ENCODE measurements around the gene ADGRB3.

ADGRB3 gene

GRCh38 chr6:68653706-68654089 lies 18.6 kb downstream of the ADGRB3 start:
- no peak overlapping the region for H3K4me3 ChIP-seq (replicated peaks; ENCODE audit: low read depth, low read length)
- no peak for DNase-seq (ENCODE audit: extremely low read depth, insufficient read length)
- H3K36me3 ChIP-seq (ENCODE audit: control insufficient read depth, insufficient read depth, low read length), result no peaks in the 10 kb centered on the region
- H3K27me3 ChIP-seq (replicated peaks; ENCODE audit: control insufficient read depth, insufficient read depth, low read length), result no peaks in the 10 kb centered on the region
- no peak for TF ChIP-seq CTCF (IDR thresholded peaks at IDR 0.05; ENCODE audit: insufficient read depth, low read length, poor library complexity, severe bottlenecking)

- Histone ChIP-seq H3K27me3 (replicated peaks; ENCODE audit: control insufficient read depth, insufficient read depth, low read length) (no peaks in the 10 kb centered on the region), H3K4me3 (replicated peaks; ENCODE audit: low read depth, low read length) (no peak overlapping the region), H3K36me3 (ENCODE audit: control insufficient read depth, insufficient read depth, low read length) (no peaks in the 10 kb centered on the region)
- no peak for TF ChIP-seq CTCF (IDR thresholded peaks at IDR 0.05; ENCODE audit: insufficient read depth, low read length, poor library complexity, severe bottlenecking)
- DNase-seq (ENCODE audit: extremely low read depth, insufficient read length), result no peak
Measured at GRCh38 chr6:68654134-68654533, 19.1 kb downstream of the ADGRB3 start.

- TF ChIP-seq CTCF (IDR thresholded peaks at IDR 0.05; ENCODE audit: insufficient read depth, low read length, poor library complexity, severe bottlenecking), result no peak
- DNase-seq (ENCODE audit: extremely low read depth, insufficient read length), result no peak
- H3K27me3 ChIP-seq (replicated peaks; ENCODE audit: control insufficient read depth, insufficient read depth, low read length), result no peaks in the 10 kb centered on the region
- no peak overlapping the region for H3K4me3 ChIP-seq (replicated peaks; ENCODE audit: low read depth, low read length)
- no peaks in the 10 kb centered on the region for H3K36me3 ChIP-seq (ENCODE audit: control insufficient read depth, insufficient read depth, low read length)
Measured at GRCh38 chr6:68655028-68655427, 19.9 kb downstream of the ADGRB3 start.

GRCh38 chr6:68657374-68658139 lies 22.5 kb downstream of the ADGRB3 start:
- no peak for TF ChIP-seq CTCF (IDR thresholded peaks at IDR 0.05; ENCODE audit: insufficient read depth, low read length, poor library complexity, severe bottlenecking)
- Histone ChIP-seq H3K4me3 (replicated peaks; ENCODE audit: low read depth, low read length) (no peak overlapping the region), H3K36me3 (ENCODE audit: control insufficient read depth, insufficient read depth, low read length) (no peaks in the 10 kb centered on the region), H3K27me3 (replicated peaks; ENCODE audit: control insufficient read depth, insufficient read depth, low read length) (no peaks in the 10 kb centered on the region)
- DNase-seq (ENCODE audit: extremely low read depth, insufficient read length), result no peak

- TF ChIP-seq CTCF (IDR thresholded peaks at IDR 0.05; ENCODE audit: insufficient read depth, low read length, poor library complexity, severe bottlenecking), result no peak
- Histone ChIP-seq H3K27me3 (replicated peaks; ENCODE audit: control insufficient read depth, insufficient read depth, low read length) (no peaks in the 10 kb centered on the region), H3K36me3 (ENCODE audit: control insufficient read depth, insufficient read depth, low read length) (no peaks in the 10 kb centered on the region), H3K4me3 (replicated peaks; ENCODE audit: low read depth, low read length) (no peak overlapping the region)
- DNase-seq (ENCODE audit: extremely low read depth, insufficient read length), result no peak
Measured at GRCh38 chr6:68658338-68658737, 23.3 kb downstream of the ADGRB3 start.

- TF ChIP-seq CTCF (IDR thresholded peaks at IDR 0.05; ENCODE audit: insufficient read depth, low read length, poor library complexity, severe bottlenecking), result no peak
- no peaks in the 10 kb centered on the region for H3K36me3 ChIP-seq (ENCODE audit: control insufficient read depth, insufficient read depth, low read length)
- H3K4me3 ChIP-seq (replicated peaks; ENCODE audit: low read depth, low read length), result no peak overlapping the region
- no peaks in the 10 kb centered on the region for H3K27me3 ChIP-seq (replicated peaks; ENCODE audit: control insufficient read depth, insufficient read depth, low read length)
- no peak for DNase-seq (ENCODE audit: extremely low read depth, insufficient read length)
Measured at GRCh38 chr6:68673255-68673654, 38.2 kb downstream of the ADGRB3 start.

Measured in GM06990 (cell line).